PC-9 (cell line): ENCODE measurements around the gene GPR15LG. TPM values are rescaled to one million over a fixed set of nuclear protein-coding genes. Genes with fewer than 3 reads are reported as not detected.

Source experiments
- BruUV-seq: library from RNA; stranded (reverse); fragments of 400-500 nt; replicated peaks from 2 replicates; lab custom pipeline; 2021; lab: Mats Ljungman, UMichigan
- CTCF ChIA-PET: fragments of 300-600 bp; sonication (Branson Sonifier 250); formaldehyde crosslinking; loops from one replicate; lab custom pipeline; 2022; ENCODE audit warnings: antibody characterized with exemption; lab: Charles Lee
- POLR2A ChIA-PET: fragments of 300-600 bp; sonication (Branson Sonifier 250); formaldehyde crosslinking; loops from one replicate; lab custom pipeline; 2022; ENCODE audit warnings: antibody characterized with exemption; ENCODE audit not compliant: unreplicated experiment; lab: Charles Lee
- DNase-seq, 2 experiments: peaks; one replicate each; pipeline versions ENCODE4 v3.0.0 to v3.0.0-alpha.2; 2015 to 2022; ENCODE audit warnings: mixed read lengths in 1 of 2
- H2AFZ ChIP-seq: fragments of 200-600 bp; sonication (generic); 2 replicates; pipeline ENCODE4 v1.8.1; 2017; ENCODE audit warnings: antibody characterized with exemption
- H3F3A ChIP-seq: fragments of 200-600 bp; sonication (generic); 2 replicates; pipeline ENCODE4 v1.8.1; 2017; ENCODE audit warnings: antibody characterized with exemption, mild to moderate bottlenecking, low read depth; ENCODE audit not compliant: insufficient read depth
- H3K27ac ChIP-seq: fragments of 200-600 bp; sonication (generic); 2 replicates; pipeline ENCODE4 v1.6.1; 2016; ENCODE audit warnings: mixed run types
- H3K27me3 ChIP-seq: fragments of 200-600 bp; sonication (generic); 2 replicates; pipeline ENCODE4 v1.6.1; 2016; ENCODE audit warnings: low read depth, mixed run types; ENCODE audit not compliant: insufficient read depth
- H3K36me3 ChIP-seq: fragments of 200-600 bp; sonication (generic); 2 replicates; pipeline ENCODE4 v1.6.1; 2016; ENCODE audit warnings: low read depth, mixed run types
- H3K4me1 ChIP-seq: fragments of 200-600 bp; sonication (generic); replicated peaks from 2 replicates; pipeline ENCODE4 v1.6.1; 2016; ENCODE audit warnings: mixed run types; ENCODE audit not compliant: insufficient read depth
- H3K4me2 ChIP-seq: fragments of 200-600 bp; sonication (generic); 2 replicates; pipeline ENCODE4 v1.6.1; 2017; ENCODE audit warnings: mixed run types
- H3K4me3 ChIP-seq: fragments of 200-600 bp; sonication (generic); 2 replicates; pipeline ENCODE4 v1.6.1; 2016; ENCODE audit warnings: mixed run types
- H3K79me2 ChIP-seq: fragments of 200-600 bp; sonication (generic); 2 replicates; pipeline ENCODE4 v1.6.1; 2017; ENCODE audit warnings: low read depth, mixed run types
- H3K9me2 ChIP-seq: fragments of 200-600 bp; sonication (generic); 2 replicates; pipeline ENCODE4 v1.8.1; 2017; ENCODE audit warnings: mild to moderate bottlenecking; ENCODE audit not compliant: insufficient read depth
- H3K9me3 ChIP-seq: fragments of 200-600 bp; sonication (generic); 2 replicates; pipeline ENCODE4 v1.8.1; 2016; ENCODE audit warnings: low read depth; ENCODE audit not compliant: insufficient read depth
- H4K20me1 ChIP-seq: fragments of 200-600 bp; sonication (generic); 2 replicates; pipeline ENCODE4 v1.8.1; 2017; ENCODE audit not compliant: insufficient read depth
- CTCF ChIP-seq: fragments of 200-600 bp; sonication (generic); conservative IDR thresholded peaks from 2 replicates; pipeline ENCODE4 v1.6.1; 2017; ENCODE audit warnings: mixed run types, antibody characterized with exemption, mild to moderate bottlenecking, moderate library complexity
- EZH2 ChIP-seq: fragments of 200-600 bp; sonication (generic); IDR thresholded peaks from 2 replicates; pipeline ENCODE4 v1.8.0; 2017; ENCODE audit warnings: antibody characterized with exemption, low read depth
- intact Hi-C: fragments of 100-400 bp; cut with micrococcal nuclease; formaldehyde crosslinking; loops from one replicate; pipeline ENCODE4 v1.10.0; 2022; ENCODE audit not compliant: unreplicated experiment
- total RNA-seq: library from RNA; stranded (reverse); gene quantifications from 2 replicates; pipeline ENCODE4 v1.2.3, GENCODE V29; 2021

Gene GPR15LG
- total RNA-seq, 1 experiment from 2014 or later, result not detected

GRCh38 chr10:84158061-84158460 is 15.5 kb upstream of the GPR15LG start:
- Histone ChIP-seq H3K9me3 (no peaks in the 10 kb centered on the region), H3K4me3 (no peak overlapping the region), H3K27me3 (peaks cover 17% of the 10 kb centered on the region; the same call in 1 of the 2 replicates), H3K27ac (no peak overlapping the region), H3K36me3 (peaks cover 11% of the 10 kb centered on the region; the same call in 1 of the 2 replicates), H2AFZ (no peak overlapping the region), H3K79me2 (no peaks in the 10 kb centered on the region), H3K4me1 (no peaks in the 10 kb centered on the region), H3K9me2 (no peaks in the 10 kb centered on the region), H3K4me2 (no peak overlapping the region), H3F3A (peaks cover 12% of the 10 kb centered on the region; the same call in 1 of the 2 replicates), H4K20me1 (peaks cover 8% of the 10 kb centered on the region)
- CTCF ChIA-PET, result no interaction called here
- TF ChIP-seq CTCF, result no peak
- no peak for TF ChIP-seq EZH2
- BruUV-seq, result no TSS peak
- intact Hi-C loops, result no loop called here
- POLR2A ChIA-PET, result no interaction called here
- DNase-seq, result no peak

- Histone ChIP-seq H3F3A (peaks cover 12% of the 10 kb centered on the region; the same call in 1 of the 2 replicates), H4K20me1 (peaks cover 4% of the 10 kb centered on the region), H3K9me2 (no peaks in the 10 kb centered on the region), H3K9me3 (no peaks in the 10 kb centered on the region), H2AFZ (no peak overlapping the region), H3K79me2 (no peaks in the 10 kb centered on the region), H3K27ac (no peak overlapping the region), H3K4me2 (no peak overlapping the region), H3K36me3 (peaks cover 8% of the 10 kb centered on the region; the same call in 1 of the 2 replicates), H3K27me3 (peaks cover 22% of the 10 kb centered on the region; the same call in 1 of the 2 replicates), H3K4me1 (no peaks in the 10 kb centered on the region), H3K4me3 (no peak overlapping the region)
- intact Hi-C loops, result no loop called here
- BruUV-seq, result no TSS peak
- TF ChIP-seq EZH2 (no peak), CTCF (no peak)
- DNase-seq, result no peak
- CTCF ChIA-PET, result no interaction called here
- POLR2A ChIA-PET, result no interaction called here
These were observed 15.1 kb upstream of the GPR15LG start for GRCh38 chr10:84158550-84158949.

GRCh38 chr10:84159076-84159685 is 14.4 kb upstream of the GPR15LG start:
- H3K27ac ChIP-seq, result no peak overlapping the region
- BruUV-seq, result no TSS peak

More at GRCh38 chr10:84159076-84159685, 14.4 kb upstream of the GPR15LG start:
- Histone ChIP-seq H4K20me1 (peaks cover 3% of the 10 kb centered on the region; the same call in 1 of the 2 replicates), H3F3A (peaks cover 12% of the 10 kb centered on the region; the same call in 1 of the 2 replicates), H3K79me2 (no peaks in the 10 kb centered on the region), H3K4me1 (no peaks in the 10 kb centered on the region), H3K4me3 (no peak overlapping the region), H2AFZ (no peak overlapping the region), H3K36me3 (peaks cover 2% of the 10 kb centered on the region; the same call in 1 of the 2 replicates), H3K27me3 (peaks cover 28% of the 10 kb centered on the region), H3K9me3 (no peaks in the 10 kb centered on the region), H3K4me2 (no peak overlapping the region), H3K9me2 (no peaks in the 10 kb centered on the region)
- CTCF ChIA-PET, result no interaction called here
- DNase-seq, result no peak
- POLR2A ChIA-PET, result no interaction called here
- TF ChIP-seq EZH2 (no peak), CTCF (no peak)
- intact Hi-C loops, result no loop called here
